SK-N-MC (cell line): ENCODE data around the gene RHOXF1.
"Not testable (repeated sequence)": the region's sequence is repeated elsewhere in the genome, so short reads cannot be mapped to it uniquely, and the experiment has no call there.

Experiments
- DNase-seq: peaks from one replicate; pipeline ENCODE4 v3.0.0-alpha.2; 2011; ENCODE audit warnings: low read depth, low spot score
- H3K27ac ChIP-seq: fragments of 200-600 bp; sonication (generic); 2 replicates; pipeline ENCODE4 v1.5.1; 2016; ENCODE audit warnings: mixed run types
- H3K36me3 ChIP-seq: fragments of 200-600 bp; sonication (generic); 2 replicates; pipeline ENCODE4 v1.6.1; 2017; ENCODE audit warnings: antibody characterized with exemption, low read length, mixed read lengths; ENCODE audit not compliant: insufficient read depth
- H3K4me3 ChIP-seq: fragments of 200-600 bp; sonication (generic); 2 replicates; pipeline ENCODE4 v1.5.1; 2016
- H3K9ac ChIP-seq: fragments of 200-600 bp; sonication (generic); 2 replicates; pipeline ENCODE4 v1.8.0; 2017; ENCODE audit warnings: mixed run types, mixed read lengths; ENCODE audit not compliant: insufficient read length
- H3K9me3 ChIP-seq: fragments of 200-600 bp; sonication (generic); 2 replicates; pipeline ENCODE4 v1.6.1; 2017; ENCODE audit warnings: low read depth, mild to moderate bottlenecking, antibody characterized with exemption, low read length, moderate library complexity, mixed read lengths
- EZH2 ChIP-seq: fragments of 200-600 bp; sonication (generic); IDR thresholded peaks from one replicate; pipeline ENCODE4 v1.6.1; 2017; ENCODE audit warnings: antibody characterized with exemption
- FOXP2 ChIP-seq: optimal IDR thresholded peaks from 2 replicates; pipeline ENCODE3; 2011; ENCODE audit warnings: mild to moderate bottlenecking, moderate library complexity; ENCODE audit not compliant: insufficient read depth; ENCODE audit errors: extremely low read length, control extremely low read depth
- POLR2AphosphoS5 ChIP-seq: IDR thresholded peaks from 2 replicates; pipeline ENCODE4 v1.6.1; 2012; ENCODE audit warnings: mild to moderate bottlenecking, low read depth, low read length, borderline replicate concordance

RHOXF1 gene, protein sequence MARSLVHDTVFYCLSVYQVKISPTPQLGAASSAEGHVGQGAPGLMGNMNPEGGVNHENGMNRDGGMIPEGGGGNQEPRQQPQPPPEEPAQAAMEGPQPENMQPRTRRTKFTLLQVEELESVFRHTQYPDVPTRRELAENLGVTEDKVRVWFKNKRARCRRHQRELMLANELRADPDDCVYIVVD

DNA sequence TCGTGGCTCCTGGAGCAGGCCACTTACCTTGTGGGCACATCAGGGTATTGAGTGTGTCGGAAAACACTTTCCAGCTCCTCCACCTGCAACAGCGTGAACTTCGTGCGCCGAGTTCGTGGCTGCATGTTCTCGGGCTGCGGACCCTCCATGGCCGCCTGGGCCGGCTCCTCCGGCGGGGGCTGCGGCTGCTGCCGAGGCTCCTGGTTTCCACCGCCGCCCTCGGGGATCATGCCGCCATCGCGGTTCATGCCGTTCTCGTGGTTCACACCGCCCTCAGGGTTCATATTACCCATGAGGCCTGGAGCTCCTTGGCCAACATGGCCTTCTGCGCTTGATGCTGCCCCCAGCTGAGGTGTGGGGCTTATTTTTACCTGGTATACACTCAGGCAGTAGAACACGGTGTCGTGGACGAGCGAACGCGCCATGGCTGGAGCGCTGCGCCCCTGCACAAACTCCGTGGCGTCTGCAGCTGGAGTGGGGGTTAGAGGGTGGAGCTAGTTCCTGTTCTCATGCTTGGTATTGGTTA, at the start of gene RHOXF1:
TSS of gene RHOXF1 (minus strand) at position 476 of the 526 bp plus-strand sequence. CDS start at position 425, 51 bp downstream.
- TF ChIP-seq POLR2AphosphoS5 (no peak), FOXP2 (no peak), EZH2 (no peak)
- Histone ChIP-seq H3K9ac (no peak within 1 kb of the TSS), H3K36me3 (no peaks in the 10 kb centered on the region), H3K4me3 (no peak within 1 kb of the TSS), H3K27ac (no peak within 1 kb of the TSS), H3K9me3 (no peaks in the 10 kb centered on the region)
- DNase-seq: no peak

DNA sequence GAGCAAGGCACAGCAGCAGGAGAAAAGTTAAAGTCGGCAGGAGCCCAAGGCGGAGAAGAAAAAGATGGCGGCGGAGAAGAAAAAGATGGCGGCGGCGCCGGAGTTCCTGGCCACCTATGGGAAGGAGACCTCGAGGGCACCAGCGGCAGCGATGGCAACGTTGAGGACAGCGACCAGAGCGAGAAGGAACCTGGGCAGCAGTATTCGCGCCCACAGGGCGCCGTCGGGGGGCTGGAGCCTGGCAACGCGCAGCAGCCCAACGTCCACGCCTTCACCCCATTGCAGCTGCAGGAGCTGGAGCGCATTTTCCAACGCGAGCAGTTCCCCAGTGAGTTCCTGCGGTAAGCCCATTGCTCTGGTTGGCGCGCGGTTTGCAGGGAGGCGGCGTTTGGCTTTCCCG, 43.4 kb upstream of the RHOXF1 start:
- not testable (repeated sequence) for H3K27ac ChIP-seq, H3K4me3 ChIP-seq, H3K9ac ChIP-seq, DNase-seq, H3K36me3 ChIP-seq, H3K9me3 ChIP-seq

DNA sequence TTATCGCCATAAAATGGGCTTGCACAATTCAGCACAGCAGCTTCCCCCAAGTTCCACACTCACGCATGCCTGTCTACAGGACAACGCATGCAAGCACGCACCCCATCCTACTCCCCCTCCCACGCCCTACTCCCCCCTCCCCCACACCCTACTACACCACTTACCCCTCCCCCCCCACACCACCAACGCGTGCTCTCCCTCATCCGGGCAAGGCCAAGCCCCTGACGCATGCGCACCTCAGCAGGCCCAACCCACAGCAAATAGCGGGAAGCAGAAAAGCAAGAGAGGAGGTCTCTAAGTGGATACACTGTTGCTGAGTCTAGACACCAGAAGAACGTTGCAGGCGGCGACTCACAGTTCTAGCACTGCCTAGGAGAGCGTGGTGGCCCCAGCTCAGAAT, 42.6 kb upstream of the RHOXF1 start, which contains the start of gene RHOXF2:
TSS of gene RHOXF2 (plus strand) at position 301 of the 400 bp plus-strand sequence. CDS start 138 bp downstream, outside the sequence.
- H3K36me3 ChIP-seq, H3K9ac ChIP-seq, H3K27ac ChIP-seq, H3K4me3 ChIP-seq, DNase-seq, H3K9me3 ChIP-seq: not testable (repeated sequence)

DNA sequence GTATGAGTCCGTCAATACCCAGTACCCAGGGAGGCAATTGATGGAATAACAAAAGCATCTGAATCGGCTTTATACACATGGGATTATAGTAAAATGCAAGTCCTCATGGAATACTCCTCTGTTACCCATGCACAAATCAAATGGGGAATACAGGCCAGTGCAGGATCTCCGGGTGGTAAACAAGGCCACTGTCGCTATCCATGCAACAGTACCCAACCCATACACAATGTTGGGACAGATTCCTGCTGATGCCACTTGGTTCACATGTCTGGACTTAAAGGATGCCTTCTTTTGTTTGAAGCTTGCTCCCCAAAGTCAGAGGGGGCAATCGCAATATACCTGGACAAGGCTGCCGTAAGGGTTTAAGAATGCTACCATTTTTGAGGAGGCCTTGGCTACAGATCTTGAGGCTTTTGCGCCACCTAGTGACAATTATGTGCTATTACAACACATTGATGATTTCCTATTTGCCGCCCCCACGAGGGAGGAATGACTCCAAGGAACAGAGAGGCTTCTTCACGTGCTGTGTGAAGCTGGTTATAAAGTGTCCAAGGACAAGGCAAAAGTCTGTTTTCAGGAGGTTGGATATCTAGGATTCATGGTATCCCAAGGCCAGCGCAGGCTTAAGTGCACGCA, 34.5 kb upstream of the RHOXF1 start:
- H3K4me3 ChIP-seq, H3K9me3 ChIP-seq, H3K27ac ChIP-seq, H3K36me3 ChIP-seq, DNase-seq, H3K9ac ChIP-seq: not testable (repeated sequence)

DNA sequence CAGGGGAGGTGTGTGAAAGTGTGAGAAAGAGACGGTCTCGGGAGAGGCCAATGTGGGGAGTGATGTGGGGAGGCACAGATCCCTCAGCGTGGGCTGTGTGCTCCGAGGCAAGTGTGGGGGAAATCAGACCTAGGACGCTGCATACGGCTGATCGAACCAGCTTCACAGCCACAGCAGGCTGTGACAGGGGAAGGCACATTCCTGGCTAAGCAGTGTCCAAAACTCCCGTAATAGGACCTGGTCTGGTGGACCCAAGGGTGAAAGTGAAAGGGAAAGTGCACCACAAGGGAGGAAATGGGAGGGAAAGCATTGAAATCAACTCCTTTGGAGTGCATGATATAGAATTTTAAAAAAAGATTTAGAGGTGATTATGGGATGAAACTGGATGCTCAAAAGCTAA, 31.8 kb upstream of the RHOXF1 start:
- H3K36me3 ChIP-seq: no peaks in the 10 kb centered on the region
- H3K9me3 ChIP-seq: no peaks in the 10 kb centered on the region
- H3K4me3 ChIP-seq: no peak overlapping the region
- DNase-seq: no peak
- TF ChIP-seq FOXP2 (no peak), EZH2 (no peak), POLR2AphosphoS5 (no peak)
- no peak overlapping the region for H3K9ac ChIP-seq
- no peak overlapping the region for H3K27ac ChIP-seq

DNA sequence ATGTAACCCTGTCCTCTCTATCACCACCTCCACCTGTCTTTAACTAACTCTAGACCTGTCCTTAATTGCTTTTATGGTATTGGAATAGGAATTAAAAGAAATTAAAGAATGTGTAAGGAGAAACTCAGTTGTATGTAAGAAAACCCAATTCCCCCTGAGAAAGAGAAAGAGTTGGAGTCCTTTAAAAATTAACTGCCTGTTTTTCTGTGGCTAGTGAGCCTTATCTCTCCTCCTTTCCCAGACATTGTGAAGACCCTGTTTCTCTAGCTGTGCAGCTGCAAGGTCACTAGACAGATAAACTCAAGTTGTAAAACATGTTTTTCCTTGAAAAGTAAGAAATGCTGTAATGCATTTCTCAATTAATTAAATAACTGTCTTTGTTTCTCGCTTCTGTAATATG, 30.6 kb upstream of the RHOXF1 start:
- H3K9ac ChIP-seq, DNase-seq, H3K9me3 ChIP-seq, H3K27ac ChIP-seq, H3K4me3 ChIP-seq, H3K36me3 ChIP-seq: not testable (repeated sequence)

DNA sequence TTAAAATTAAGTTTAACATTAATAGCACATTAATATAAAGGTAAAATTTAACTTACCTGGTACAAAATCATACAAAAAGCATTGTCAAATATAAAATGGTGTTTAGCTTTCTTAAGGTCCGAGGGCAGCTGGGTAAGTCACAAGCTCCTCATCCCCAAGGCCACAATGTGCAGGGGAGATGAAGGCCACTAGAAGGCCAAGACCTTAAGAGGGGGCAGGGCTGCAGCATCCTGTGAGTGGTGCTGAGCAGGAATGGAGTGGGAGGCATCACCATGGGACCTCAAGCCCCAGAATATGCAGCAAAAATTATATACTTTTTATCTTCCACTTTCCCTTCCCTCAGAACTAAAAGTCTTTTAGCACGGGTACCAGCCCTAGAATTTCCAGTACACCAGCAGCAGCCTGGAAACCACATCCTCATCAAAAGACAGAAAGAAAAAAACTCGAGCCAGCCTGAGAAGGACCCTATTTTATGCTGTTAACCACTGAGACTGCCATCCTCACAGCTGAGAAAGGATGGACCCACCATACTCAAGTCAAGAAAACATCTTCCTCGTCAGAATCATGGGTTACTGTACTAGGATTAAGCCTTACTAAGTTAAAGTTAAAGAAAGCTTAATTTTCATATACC, 29.7 kb upstream of the RHOXF1 start:
- no peak for TF ChIP-seq EZH2
- no peak for TF ChIP-seq POLR2AphosphoS5

DNA sequence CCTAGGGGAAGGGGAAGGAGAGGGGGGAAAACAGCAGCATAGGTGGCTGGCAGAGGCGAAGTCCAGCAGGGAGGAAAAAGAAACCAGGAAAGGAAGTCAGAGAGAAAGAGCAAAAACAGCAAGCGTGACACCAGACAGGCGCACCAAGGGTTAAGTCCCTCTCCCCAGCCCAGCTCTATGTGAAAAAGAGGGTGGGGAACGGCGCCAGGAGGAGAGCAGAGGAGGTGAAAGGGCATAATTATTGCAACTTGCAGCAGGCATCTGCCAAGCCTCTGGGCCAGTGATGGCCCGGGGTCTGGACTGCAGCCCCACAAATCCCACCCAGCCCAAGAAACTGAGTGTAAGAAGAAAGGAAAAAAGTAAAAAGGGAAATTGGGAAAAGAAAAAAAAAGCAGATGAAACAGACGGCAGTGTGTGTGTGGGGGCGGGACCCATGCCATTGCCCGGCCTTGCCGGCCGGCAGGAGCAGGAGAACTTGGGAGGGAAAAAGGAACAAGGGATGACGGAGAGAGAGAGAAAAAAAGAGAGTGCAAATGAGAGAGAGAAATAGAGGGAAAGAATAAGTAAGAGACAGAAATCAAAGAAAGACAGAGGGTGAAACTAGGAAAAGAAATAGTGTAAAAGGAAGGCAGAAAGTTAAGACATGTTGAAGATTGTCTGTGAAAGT, 28.6 kb upstream of the RHOXF1 start:
- no peaks in the 10 kb centered on the region for H3K9me3 ChIP-seq
- H3K27ac ChIP-seq: no peak overlapping the region
- H3K36me3 ChIP-seq: no peaks in the 10 kb centered on the region
- no peak for TF ChIP-seq POLR2AphosphoS5
- no peak for TF ChIP-seq EZH2
- no peak for TF ChIP-seq FOXP2
- H3K9ac ChIP-seq: no peak overlapping the region
- H3K4me3 ChIP-seq: no peak overlapping the region
- no peak for DNase-seq

More for the DNA sequence above, 29.7 kb upstream of the RHOXF1 start:
- Histone ChIP-seq H3K9me3 (no peaks in the 10 kb centered on the region), H3K9ac (no peak overlapping the region), H3K27ac (no peak overlapping the region), H3K4me3 (no peak overlapping the region), H3K36me3 (no peaks in the 10 kb centered on the region)
- DNase-seq: no peak
